Activated CD8-positive, alpha-beta memory T cell treated with anti-CD3 and anti-CD28 coated beads, Interleukin-2, amount 10 ng/mL, durations not matched to agents 7 days and 5 days (primary cell): ENCODE data around the gene GAS6. TPM values are rescaled to one million over a fixed set of nuclear protein-coding genes. Genes with fewer than 3 reads are reported as not detected.
A peak's percentile ranks its signal among the peaks of the same experiment; 100 is the strongest.

Experiments
- ATAC-seq: fragments of 150-1000 bp; cut with Tn5 transposase; one replicate; pipeline ENCODE4 v1.10.0; 2021; ENCODE audit warnings: moderate library complexity
- CTCF ChIA-PET: fragments of 350-600 bp; sonication (Branson Sonifier 250); formaldehyde crosslinking; loops from one replicate; lab custom pipeline; 2021; ENCODE audit warnings: antibody characterized with exemption; lab: Charles Lee
- DNase-seq: peaks from one replicate; pipeline ENCODE4 v3.0.0-alpha.2; 2020
- H3K27ac Mint-ChIP-seq: one replicate; pipeline ENCODE4 v1.8.0; 2021; ENCODE audit warnings: mild to moderate bottlenecking, mixed read lengths
- H3K27me3 Mint-ChIP-seq: one replicate; pipeline ENCODE4 v1.8.0; 2021; ENCODE audit warnings: mixed read lengths
- H3K36me3 Mint-ChIP-seq: one replicate; pipeline ENCODE4 v1.8.0; 2021; ENCODE audit warnings: mild to moderate bottlenecking, mixed read lengths
- H3K4me1 Mint-ChIP-seq: one replicate; pipeline ENCODE4 v1.8.0; 2021; ENCODE audit warnings: mixed read lengths
- H3K4me3 Mint-ChIP-seq: one replicate; pipeline ENCODE4 v1.8.0; 2021; ENCODE audit warnings: mild to moderate bottlenecking, moderate library complexity, mixed read lengths
- H3K9me3 Mint-ChIP-seq: one replicate; pipeline ENCODE4 v1.8.0; 2022; ENCODE audit warnings: low read depth, mixed read lengths
- total RNA-seq, 2 experiments: library from RNA; stranded (reverse); gene quantifications; one replicate each; pipeline ENCODE4 v1.2.3, GENCODE V29; 2021

Gene GAS6
- total RNA-seq, 2 experiments from 2014 or later = 0.15 to 0.23 TPM

- Mint-ChIP-seq H3K4me3 (no peak overlapping the region), H3K9me3 (peaks cover 2% of the 10 kb centered on the region)
- ATAC-seq = no peak
These were observed 89.4 kb downstream of the GAS6 start for GRCh38 chr13:113774177-113775107.

GRCh38 chr13:113771709-113772331, 92.1 kb downstream of the GAS6 start:
- H3K36me3 Mint-ChIP-seq = peaks cover 2% of the 10 kb centered on the region
- H3K4me1 Mint-ChIP-seq = peaks cover 11% of the 10 kb centered on the region
- no peak for DNase-seq
- H3K4me3 Mint-ChIP-seq = no peak overlapping the region
- H3K27me3 Mint-ChIP-seq = peaks cover 6% of the 10 kb centered on the region
- CTCF ChIA-PET = no interaction called here
- H3K9me3 Mint-ChIP-seq = peaks cover 2% of the 10 kb centered on the region
- peak; percentile 53 for ATAC-seq
- no peak overlapping the region for H3K27ac Mint-ChIP-seq

More at GRCh38 chr13:113774177-113775107, 89.4 kb downstream of the GAS6 start:
- peaks cover 9% of the 10 kb centered on the region for H3K27me3 Mint-ChIP-seq
- H3K4me1 Mint-ChIP-seq = peaks cover 11% of the 10 kb centered on the region
- no peak for DNase-seq
- no peak overlapping the region for H3K27ac Mint-ChIP-seq
- H3K36me3 Mint-ChIP-seq = peaks cover 2% of the 10 kb centered on the region
- CTCF ChIA-PET = no interaction called here

GRCh38 chr13:113770937-113771336, 92.9 kb downstream of the GAS6 start:
- no peak for ATAC-seq
- no peak overlapping the region for H3K27ac Mint-ChIP-seq
- CTCF ChIA-PET = no interaction called here

More at GRCh38 chr13:113770937-113771336, 92.9 kb downstream of the GAS6 start:
- no peak overlapping the region for H3K4me3 Mint-ChIP-seq
- H3K4me1 Mint-ChIP-seq = peaks cover 11% of the 10 kb centered on the region
- H3K36me3 Mint-ChIP-seq = peaks cover 2% of the 10 kb centered on the region
- H3K27me3 Mint-ChIP-seq = peaks cover 6% of the 10 kb centered on the region
- no peak for DNase-seq
- H3K9me3 Mint-ChIP-seq = peaks cover 2% of the 10 kb centered on the region

Other genes with a start within 250 kb of the GAS6 start
- gene ATP4B, start 205.9 kb downstream of the GAS6 start, total RNA-seq = not detected
- not detected for gene GRK1, start 196.9 kb downstream of the GAS6 start, total RNA-seq
- 1 to 10 TPM in 1 of 2 experiments, under 1 TPM in 1; 0.87 to 1.3 TPM for gene TMEM255B, start 104.8 kb downstream of the GAS6 start, total RNA-seq
- gene C13orf46, start 110.0 kb upstream of the GAS6 start, total RNA-seq = 1 to 10 TPM in 1 of 2 experiments, under 1 TPM in 1; 0.37 to 2.3 TPM